Nephron (organoid): ENCODE data around the gene ACKR3.

Experiments used
- H3K27ac Mint-ChIP-seq, 3 experiments: 2 replicates each; pipeline ENCODE4 v1.8.0; 2020; ENCODE audit warnings: mixed read lengths in 3 of 3, mild to moderate bottlenecking in 2 of 3, moderate library complexity in 1 of 3
- H3K27me3 Mint-ChIP-seq: 2 replicates; pipeline ENCODE4 v1.8.0; 2021; ENCODE audit warnings: low read depth, mild to moderate bottlenecking, moderate library complexity, mixed read lengths
- H3K36me3 Mint-ChIP-seq: 2 replicates; pipeline ENCODE4 v1.8.0; 2020; ENCODE audit warnings: low read depth, mixed read lengths
- H3K4me1 Mint-ChIP-seq: 2 replicates; pipeline ENCODE4 v1.8.0; 2020; ENCODE audit warnings: mixed read lengths
- H3K4me3 Mint-ChIP-seq, 3 experiments: 2 replicates each; pipeline ENCODE4 v1.8.0; 2020; ENCODE audit warnings: mild to moderate bottlenecking in 3 of 3, mixed read lengths in 3 of 3, moderate library complexity in 2 of 3
- H3K9me3 Mint-ChIP-seq: 2 replicates; pipeline ENCODE4 v1.8.0; 2020; ENCODE audit warnings: mixed read lengths
- TF ChIP-seq, protein P1 (sequence below), 3 experiments: fragments of 200-600 bp; sonication (generic); IDR thresholded peaks; one replicate each; pipeline ENCODE4 v1.5.0; 2021; ENCODE audit warnings: antibody characterized with exemption in 3 of 3; ENCODE audit not compliant: unreplicated experiment in 3 of 3

ACKR3 gene

DNA sequence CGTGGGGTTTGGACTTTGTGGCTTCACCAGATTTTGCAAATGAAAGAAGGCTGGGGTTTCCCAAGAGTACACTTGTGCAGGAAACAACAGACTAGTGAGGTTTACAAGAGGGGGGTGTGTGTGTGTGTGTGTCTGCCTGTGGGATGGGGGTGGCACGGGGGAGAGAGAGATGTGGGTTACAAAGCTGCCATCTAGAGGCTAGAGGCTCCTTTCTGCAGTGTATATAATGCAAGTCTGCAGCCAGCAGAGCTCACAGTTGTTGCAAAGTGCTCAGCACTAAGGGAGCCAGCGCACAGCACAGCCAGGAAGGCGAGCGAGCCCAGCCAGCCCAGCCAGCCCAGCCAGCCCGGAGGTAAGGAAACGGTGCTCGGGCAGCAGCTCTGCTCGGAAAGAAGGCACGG, at the start of gene ACKR3:
Gene ACKR3 (plus strand): TSS at position 253 of the 401 bp plus-strand sequence. CDS start 10,641 bp downstream, outside the sequence.
- Mint-ChIP-seq H3K27ac (peak within 1 kb of the TSS; percentile 81 to 97 (median 92)), H3K9me3 (no peaks in the 10 kb centered on the region), H3K27me3 (peaks cover 55% of the 10 kb centered on the region), H3K36me3 (peaks cover 7% of the 10 kb centered on the region), H3K4me3 (peak within 1 kb of the TSS; percentile 86 to 93 (median 91)), H3K4me1 (peaks cover 82% of the 10 kb centered on the region)
- TF ChIP-seq, protein P1, sequence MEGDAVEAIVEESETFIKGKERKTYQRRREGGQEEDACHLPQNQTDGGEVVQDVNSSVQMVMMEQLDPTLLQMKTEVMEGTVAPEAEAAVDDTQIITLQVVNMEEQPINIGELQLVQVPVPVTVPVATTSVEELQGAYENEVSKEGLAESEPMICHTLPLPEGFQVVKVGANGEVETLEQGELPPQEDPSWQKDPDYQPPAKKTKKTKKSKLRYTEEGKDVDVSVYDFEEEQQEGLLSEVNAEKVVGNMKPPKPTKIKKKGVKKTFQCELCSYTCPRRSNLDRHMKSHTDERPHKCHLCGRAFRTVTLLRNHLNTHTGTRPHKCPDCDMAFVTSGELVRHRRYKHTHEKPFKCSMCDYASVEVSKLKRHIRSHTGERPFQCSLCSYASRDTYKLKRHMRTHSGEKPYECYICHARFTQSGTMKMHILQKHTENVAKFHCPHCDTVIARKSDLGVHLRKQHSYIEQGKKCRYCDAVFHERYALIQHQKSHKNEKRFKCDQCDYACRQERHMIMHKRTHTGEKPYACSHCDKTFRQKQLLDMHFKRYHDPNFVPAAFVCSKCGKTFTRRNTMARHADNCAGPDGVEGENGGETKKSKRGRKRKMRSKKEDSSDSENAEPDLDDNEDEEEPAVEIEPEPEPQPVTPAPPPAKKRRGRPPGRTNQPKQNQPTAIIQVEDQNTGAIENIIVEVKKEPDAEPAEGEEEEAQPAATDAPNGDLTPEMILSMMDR (IDR thresholded peaks at IDR 0.05; ENCODE audit: unreplicated experiment in 3 of 3): peak; percentile 36 to 48 (median 42)

GRCh38 chr2:236521556-236521955, 48.1 kb upstream of the ACKR3 start:
- Mint-ChIP-seq H3K4me1 (peaks cover 12% of the 10 kb centered on the region), H3K36me3 (no peaks in the 10 kb centered on the region), H3K4me3 (no peak overlapping the region), H3K9me3 (no peaks in the 10 kb centered on the region), H3K27me3 (peaks cover 26% of the 10 kb centered on the region), H3K27ac (no peak overlapping the region)
- TF ChIP-seq, protein P1 (IDR thresholded peaks at IDR 0.05; ENCODE audit: unreplicated experiment in 3 of 3): no peak

GRCh38 chr2:236523249-236523648, 46.4 kb upstream of the ACKR3 start:
- no peaks in the 10 kb centered on the region for H3K9me3 Mint-ChIP-seq
- no peaks in the 10 kb centered on the region for H3K36me3 Mint-ChIP-seq
- TF ChIP-seq, protein P1 (IDR thresholded peaks at IDR 0.05; ENCODE audit: unreplicated experiment in 3 of 3): no peak
- no peak overlapping the region for H3K4me3 Mint-ChIP-seq
- peaks cover 24% of the 10 kb centered on the region for H3K27me3 Mint-ChIP-seq
- H3K4me1 Mint-ChIP-seq: peaks cover 6% of the 10 kb centered on the region
- peak overlapping the region; percentile 9 to 63 (median 12) for H3K27ac Mint-ChIP-seq

DNA sequence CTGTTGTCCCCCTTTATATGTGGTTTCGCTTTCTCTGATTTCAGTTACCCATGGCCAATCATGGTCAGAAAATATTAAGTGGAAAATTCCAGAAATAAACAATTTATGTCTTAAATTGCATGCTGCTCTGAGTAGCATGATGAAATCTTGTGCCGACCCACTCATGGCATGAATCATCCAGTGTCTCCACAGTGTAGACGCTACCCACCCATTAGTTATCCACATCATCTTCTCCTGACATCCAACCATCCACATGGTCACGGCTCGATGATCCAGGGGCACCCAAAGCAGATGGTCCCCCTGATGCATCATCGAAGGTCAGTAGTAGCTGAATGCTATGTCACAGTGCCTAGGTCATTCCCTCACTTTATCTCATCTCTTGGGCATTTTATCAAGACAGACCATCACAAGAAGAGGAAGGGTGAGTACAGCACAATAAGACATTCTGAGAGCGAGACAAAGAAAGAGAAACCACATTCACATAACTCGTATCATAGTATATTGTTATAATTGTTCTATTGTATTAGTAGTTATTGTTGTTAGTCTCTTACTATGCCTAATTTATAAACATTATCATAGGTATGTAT, 44.1 kb upstream of the ACKR3 start:
- Mint-ChIP-seq H3K4me1 (peaks cover 6% of the 10 kb centered on the region), H3K27ac (no peak overlapping the region), H3K4me3 (peak overlapping the region in 1 of 3 experiments; percentile 2), H3K36me3 (no peaks in the 10 kb centered on the region), H3K27me3 (peaks cover 25% of the 10 kb centered on the region), H3K9me3 (no peaks in the 10 kb centered on the region)
- TF ChIP-seq, protein P1 (IDR thresholded peaks at IDR 0.05; ENCODE audit: unreplicated experiment in 3 of 3): no peak

DNA sequence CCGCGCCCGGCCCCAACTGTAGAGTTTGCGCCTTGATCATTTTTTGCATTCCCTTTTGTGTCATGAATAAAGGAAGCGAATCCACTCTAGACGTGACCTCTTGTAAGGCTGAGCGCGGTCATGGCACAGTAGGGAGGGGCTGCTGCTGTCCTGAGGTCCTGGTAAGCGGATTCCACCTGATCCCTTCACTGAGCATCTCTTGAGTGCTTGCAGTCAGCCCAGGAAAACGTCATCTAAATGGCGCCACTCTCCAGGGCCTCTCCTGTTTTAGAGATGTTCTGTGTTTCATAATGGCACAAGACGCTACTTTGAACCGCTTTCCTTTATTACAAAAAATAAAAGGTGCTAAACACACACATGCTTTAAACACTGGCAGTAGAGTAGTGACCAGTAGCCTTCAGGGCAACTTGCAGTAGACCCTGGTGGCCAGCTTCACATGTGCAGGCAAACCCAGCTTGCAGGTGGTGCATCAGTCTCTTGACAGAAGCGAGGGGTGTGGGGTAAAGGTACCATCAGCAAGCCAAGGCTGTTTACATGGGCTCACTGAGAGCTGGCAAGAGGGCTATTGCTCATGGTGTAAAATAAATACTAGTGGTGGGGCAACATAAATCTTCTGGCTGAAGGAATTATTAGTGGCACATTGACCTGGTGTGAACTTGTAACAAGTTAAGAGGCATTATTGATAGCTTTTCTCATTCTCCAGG, 43.0 kb upstream of the ACKR3 start:
- peaks cover 23% of the 10 kb centered on the region for H3K27me3 Mint-ChIP-seq
- peaks cover 6% of the 10 kb centered on the region for H3K4me1 Mint-ChIP-seq
- H3K27ac Mint-ChIP-seq: peak overlapping the region in 2 of 3 experiments; percentile 26 to 36
- no peak overlapping the region for H3K4me3 Mint-ChIP-seq
- H3K9me3 Mint-ChIP-seq: no peaks in the 10 kb centered on the region
- H3K36me3 Mint-ChIP-seq: no peaks in the 10 kb centered on the region
- TF ChIP-seq, protein P1 (IDR thresholded peaks at IDR 0.05; ENCODE audit: unreplicated experiment in 3 of 3): no peak
